GM12864 (cell line): Measurements from ENCODE around the gene TMPO.

Experiments used
- DNase-seq: peaks from one replicate; pipeline ENCODE4 v3.0.0-alpha.2; 2011; ENCODE audit warnings: low read depth
- H3K4me3 ChIP-seq: 2 replicates; pipeline ENCODE4 v1.5.1; 2011; ENCODE audit warnings: mild to moderate bottlenecking, low read depth, low read length, control low read depth
- CTCF ChIP-seq: IDR thresholded peaks from 2 replicates; pipeline ENCODE4 v1.5.1; 2011; ENCODE audit warnings: low read depth, mild to moderate bottlenecking, moderate library complexity, low read length, control low read depth, inconsistent platforms; ENCODE audit errors: missing control alignments

TMPO gene

GRCh38 chr12:98580695-98581094, 65.3 kb downstream of the TMPO start:
- DNase-seq, result no peak
- H3K4me3 ChIP-seq, result no peak overlapping the region
- TF ChIP-seq CTCF, result no peak

- no peak overlapping the region for H3K4me3 ChIP-seq
- no peak for DNase-seq
- no peak for TF ChIP-seq CTCF
Measured at GRCh38 chr12:98581101-98581500, 65.7 kb downstream of the TMPO start.

GRCh38 chr12:98582093-98582492, 66.7 kb downstream of the TMPO start:
- DNase-seq, result no peak
- TF ChIP-seq CTCF, result no peak
- H3K4me3 ChIP-seq, result no peak overlapping the region

GRCh38 chr12:98587084-98587483, 71.7 kb downstream of the TMPO start:
- no peak for TF ChIP-seq CTCF
- no peak for DNase-seq
- H3K4me3 ChIP-seq, result no peak overlapping the region

- DNase-seq, result no peak
- no peak overlapping the region for H3K4me3 ChIP-seq
- no peak for TF ChIP-seq CTCF
Measured at GRCh38 chr12:98591209-98591608, 75.8 kb downstream of the TMPO start.

GRCh38 chr12:98592825-98593322, 77.5 kb downstream of the TMPO start:
- TF ChIP-seq CTCF, result no peak
- no peak for DNase-seq
- H3K4me3 ChIP-seq, result peak overlapping the region; percentile 96

GRCh38 chr12:98593351-98594049, 78.1 kb downstream of the TMPO start, which contains the start of gene SLC25A3:
SLC25A3 (plus strand) TSS chr12:98593686; CDS start chr12:98593979, 293 bp downstream.
- H3K4me3 ChIP-seq, result peak within 1 kb of the TSS; percentile 96
- TF ChIP-seq CTCF, result no peak
- peak; percentile 93 for DNase-seq
